Neural cell (in vitro differentiated cells): Measurements from ENCODE around the gene TMEM123. TPM values are rescaled to one million over a fixed set of nuclear protein-coding genes. Genes with fewer than 3 reads are reported as not detected.

Experiments
- H2AFZ ChIP-seq: fragments of 200-600, 300-800 bp; sonication (generic), shearing (Covaris generic); 2 replicates; pipeline ENCODE4 v1.6.0; 2014; ENCODE audit warnings: low read depth, mild to moderate bottlenecking, antibody characterized with exemption, low read length, moderate library complexity
- H3F3A ChIP-seq: fragments of 200-600 bp; shearing (Covaris generic); 2 replicates; pipeline ENCODE4 v1.6.1; 2016; ENCODE audit warnings: mild to moderate bottlenecking, moderate library complexity, mixed read lengths, antibody characterized with exemption, low read length; ENCODE audit not compliant: insufficient read depth, poor library complexity, severe bottlenecking
- H3K27ac ChIP-seq: fragments of 200-600, 300-800 bp; sonication (generic), shearing (Covaris generic); 2 replicates; pipeline ENCODE4 v1.5.1; 2014; ENCODE audit warnings: mild to moderate bottlenecking, low read length, moderate library complexity
- H3K27me3 ChIP-seq: fragments of 300-800, 200-600 bp; sonication (generic), shearing (Covaris generic); 2 replicates; pipeline ENCODE4 v1.6.0; 2014; ENCODE audit warnings: mild to moderate bottlenecking, low read depth, low read length, moderate library complexity; ENCODE audit not compliant: insufficient read depth
- H3K36me3 ChIP-seq: fragments of 300-800, 200-600 bp; sonication (generic), shearing (Covaris generic); 2 replicates; pipeline ENCODE4 v1.5.1; 2014; ENCODE audit warnings: mild to moderate bottlenecking, antibody characterized with exemption, low read length, moderate library complexity; ENCODE audit not compliant: insufficient read depth
- H3K4me2 ChIP-seq: fragments of 300-800, 200-600 bp; sonication (generic), shearing (Covaris generic); 2 replicates; pipeline ENCODE4 v1.6.0; 2014; ENCODE audit warnings: mild to moderate bottlenecking, low read length
- H3K4me3 ChIP-seq: fragments of 300-800, 200-600 bp; sonication (generic), shearing (Covaris generic); 2 replicates; pipeline ENCODE4 v1.5.1; 2014; ENCODE audit warnings: mild to moderate bottlenecking, low read length, moderate library complexity
- H3K79me2 ChIP-seq: fragments of 200-600 bp; shearing (Covaris generic); replicated peaks from 2 replicates; pipeline ENCODE4 v1.6.0; 2014; ENCODE audit warnings: mild to moderate bottlenecking, low read length, moderate library complexity; ENCODE audit not compliant: insufficient read depth
- H3K9ac ChIP-seq: fragments of 300-800, 200-600 bp; sonication (generic), shearing (Covaris generic); 2 replicates; pipeline ENCODE4 v1.6.1; 2016; ENCODE audit warnings: mild to moderate bottlenecking, low read length, mixed read lengths
- H3K9me2 ChIP-seq: fragments of 200-600 bp; shearing (Covaris generic); 2 replicates; pipeline ENCODE4 v1.6.1; 2016; ENCODE audit warnings: mild to moderate bottlenecking, low read length, mixed read lengths; ENCODE audit not compliant: insufficient read depth
- H3K9me3 ChIP-seq: fragments of 200-600, 300-800 bp; sonication (generic), shearing (Covaris generic); 2 replicates; pipeline ENCODE4 v1.6.1; 2016; ENCODE audit warnings: mild to moderate bottlenecking, mixed run types, low read length, moderate library complexity, mixed read lengths
- H4K20me1 ChIP-seq: fragments of 200-600 bp; shearing (Covaris generic); 2 replicates; pipeline ENCODE4 v1.6.1; 2016; ENCODE audit warnings: mild to moderate bottlenecking, mixed run types; ENCODE audit not compliant: insufficient read depth
- EP300 ChIP-seq: fragments of 450-650 bp; conservative IDR thresholded peaks from 2 replicates; pipeline ENCODE4 v1.6.1; 2014; ENCODE audit warnings: antibody characterized with exemption, mild to moderate bottlenecking, moderate library complexity; ENCODE audit not compliant: poor library complexity, severe bottlenecking
- EZH2 ChIP-seq: fragments of 200-600, 300-800 bp; shearing (Covaris generic), sonication (generic); IDR thresholded peaks from 2 replicates; pipeline ENCODE4 v1.6.1; 2014; ENCODE audit warnings: antibody characterized with exemption, low read length, borderline replicate concordance, mild to moderate bottlenecking; ENCODE audit not compliant: insufficient read depth, poor library complexity, severe bottlenecking
- MXI1 ChIP-seq: fragments of 450-650 bp; conservative IDR thresholded peaks from 2 replicates; pipeline ENCODE4 v1.6.1; 2014; ENCODE audit warnings: antibody characterized with exemption, mild to moderate bottlenecking; ENCODE audit not compliant: poor library complexity, severe bottlenecking
- POLR2AphosphoS5 ChIP-seq: IDR thresholded peaks from 2 replicates; pipeline ENCODE4 v1.6.1; 2012
- RAD21 ChIP-seq: fragments of 450-650 bp; conservative IDR thresholded peaks from 2 replicates; pipeline ENCODE4 v1.6.1; 2014; ENCODE audit warnings: antibody characterized with exemption, mild to moderate bottlenecking, moderate library complexity
- SMC3 ChIP-seq: fragments of 450-650 bp; conservative IDR thresholded peaks from 2 replicates; pipeline ENCODE4 v1.6.1; 2014; ENCODE audit warnings: antibody characterized with exemption, mild to moderate bottlenecking, moderate library complexity; ENCODE audit not compliant: poor library complexity
- TAF1 ChIP-seq: IDR thresholded peaks from 2 replicates; pipeline ENCODE4 v1.6.1; 2012; ENCODE audit warnings: low read depth
- polyA plus RNA-seq: library from polyadenylated mRNA; depleted of rRNA; stranded (reverse); fragments of >200 nt; gene quantifications from 2 replicates; pipeline ENCODE4 v1.2.3, GENCODE V29; 2014
- TF ChIP-seq, protein P1 (sequence below): IDR thresholded peaks from 2 replicates; pipeline ENCODE4 v1.6.1; 2012; ENCODE audit warnings: borderline replicate concordance
- TF ChIP-seq, protein P2 (sequence below): fragments of 450-650 bp; IDR thresholded peaks from 2 replicates; pipeline ENCODE4 v1.5.1; 2014; ENCODE audit warnings: antibody characterized with exemption, mild to moderate bottlenecking, moderate library complexity; ENCODE audit not compliant: poor library complexity, severe bottlenecking

The TMEM123 gene
- polyA plus RNA-seq, 1 donor from 2014 or later, result 7.7 TPM

DNA sequence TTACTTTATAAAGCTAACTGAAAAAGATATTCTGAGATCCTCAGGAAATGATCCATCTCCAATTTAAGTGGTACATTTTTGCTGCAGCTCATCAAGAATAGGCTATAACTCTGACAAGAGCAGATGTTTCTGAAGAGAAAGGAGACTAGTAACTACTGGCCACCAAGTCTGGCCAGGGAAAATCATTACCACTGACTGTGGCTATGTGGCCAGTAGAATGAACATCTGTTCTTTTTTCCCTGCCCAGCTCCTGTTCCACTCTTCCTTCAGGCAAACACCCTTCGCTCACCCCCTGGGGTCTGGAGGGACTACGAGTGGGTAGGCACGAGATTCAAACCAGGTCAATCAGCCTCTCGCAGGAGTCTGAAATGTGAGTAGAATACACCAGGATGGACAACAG, 23.9 kb downstream of the TMEM123 start:
- no peak overlapping the region for H3K9ac ChIP-seq
- no peaks in the 10 kb centered on the region for H3K27me3 ChIP-seq
- no peaks in the 10 kb centered on the region for H3K36me3 ChIP-seq
- H2AFZ ChIP-seq, result no peak overlapping the region
- no peak overlapping the region for H3K4me3 ChIP-seq
- H3K27ac ChIP-seq, result no peak overlapping the region
- H3K9me3 ChIP-seq, result no peaks in the 10 kb centered on the region
- no peaks in the 10 kb centered on the region for H4K20me1 ChIP-seq
- H3F3A ChIP-seq, result no peaks in the 10 kb centered on the region
- H3K4me2 ChIP-seq, result no peak overlapping the region
- H3K79me2 ChIP-seq, result peaks cover 2% of the 10 kb centered on the region
- TF ChIP-seq EZH2 (no peak), RAD21 (no peak), MXI1 (no peak), POLR2AphosphoS5 (no peak), TAF1 (no peak), SMC3 (no peak), EP300 (no peak)
- TF ChIP-seq, protein P1, sequence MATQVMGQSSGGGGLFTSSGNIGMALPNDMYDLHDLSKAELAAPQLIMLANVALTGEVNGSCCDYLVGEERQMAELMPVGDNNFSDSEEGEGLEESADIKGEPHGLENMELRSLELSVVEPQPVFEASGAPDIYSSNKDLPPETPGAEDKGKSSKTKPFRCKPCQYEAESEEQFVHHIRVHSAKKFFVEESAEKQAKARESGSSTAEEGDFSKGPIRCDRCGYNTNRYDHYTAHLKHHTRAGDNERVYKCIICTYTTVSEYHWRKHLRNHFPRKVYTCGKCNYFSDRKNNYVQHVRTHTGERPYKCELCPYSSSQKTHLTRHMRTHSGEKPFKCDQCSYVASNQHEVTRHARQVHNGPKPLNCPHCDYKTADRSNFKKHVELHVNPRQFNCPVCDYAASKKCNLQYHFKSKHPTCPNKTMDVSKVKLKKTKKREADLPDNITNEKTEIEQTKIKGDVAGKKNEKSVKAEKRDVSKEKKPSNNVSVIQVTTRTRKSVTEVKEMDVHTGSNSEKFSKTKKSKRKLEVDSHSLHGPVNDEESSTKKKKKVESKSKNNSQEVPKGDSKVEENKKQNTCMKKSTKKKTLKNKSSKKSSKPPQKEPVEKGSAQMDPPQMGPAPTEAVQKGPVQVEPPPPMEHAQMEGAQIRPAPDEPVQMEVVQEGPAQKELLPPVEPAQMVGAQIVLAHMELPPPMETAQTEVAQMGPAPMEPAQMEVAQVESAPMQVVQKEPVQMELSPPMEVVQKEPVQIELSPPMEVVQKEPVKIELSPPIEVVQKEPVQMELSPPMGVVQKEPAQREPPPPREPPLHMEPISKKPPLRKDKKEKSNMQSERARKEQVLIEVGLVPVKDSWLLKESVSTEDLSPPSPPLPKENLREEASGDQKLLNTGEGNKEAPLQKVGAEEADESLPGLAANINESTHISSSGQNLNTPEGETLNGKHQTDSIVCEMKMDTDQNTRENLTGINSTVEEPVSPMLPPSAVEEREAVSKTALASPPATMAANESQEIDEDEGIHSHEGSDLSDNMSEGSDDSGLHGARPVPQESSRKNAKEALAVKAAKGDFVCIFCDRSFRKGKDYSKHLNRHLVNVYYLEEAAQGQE, result no peak
- TF ChIP-seq, protein P2, sequence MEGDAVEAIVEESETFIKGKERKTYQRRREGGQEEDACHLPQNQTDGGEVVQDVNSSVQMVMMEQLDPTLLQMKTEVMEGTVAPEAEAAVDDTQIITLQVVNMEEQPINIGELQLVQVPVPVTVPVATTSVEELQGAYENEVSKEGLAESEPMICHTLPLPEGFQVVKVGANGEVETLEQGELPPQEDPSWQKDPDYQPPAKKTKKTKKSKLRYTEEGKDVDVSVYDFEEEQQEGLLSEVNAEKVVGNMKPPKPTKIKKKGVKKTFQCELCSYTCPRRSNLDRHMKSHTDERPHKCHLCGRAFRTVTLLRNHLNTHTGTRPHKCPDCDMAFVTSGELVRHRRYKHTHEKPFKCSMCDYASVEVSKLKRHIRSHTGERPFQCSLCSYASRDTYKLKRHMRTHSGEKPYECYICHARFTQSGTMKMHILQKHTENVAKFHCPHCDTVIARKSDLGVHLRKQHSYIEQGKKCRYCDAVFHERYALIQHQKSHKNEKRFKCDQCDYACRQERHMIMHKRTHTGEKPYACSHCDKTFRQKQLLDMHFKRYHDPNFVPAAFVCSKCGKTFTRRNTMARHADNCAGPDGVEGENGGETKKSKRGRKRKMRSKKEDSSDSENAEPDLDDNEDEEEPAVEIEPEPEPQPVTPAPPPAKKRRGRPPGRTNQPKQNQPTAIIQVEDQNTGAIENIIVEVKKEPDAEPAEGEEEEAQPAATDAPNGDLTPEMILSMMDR, result no peak
- no peaks in the 10 kb centered on the region for H3K9me2 ChIP-seq

DNA sequence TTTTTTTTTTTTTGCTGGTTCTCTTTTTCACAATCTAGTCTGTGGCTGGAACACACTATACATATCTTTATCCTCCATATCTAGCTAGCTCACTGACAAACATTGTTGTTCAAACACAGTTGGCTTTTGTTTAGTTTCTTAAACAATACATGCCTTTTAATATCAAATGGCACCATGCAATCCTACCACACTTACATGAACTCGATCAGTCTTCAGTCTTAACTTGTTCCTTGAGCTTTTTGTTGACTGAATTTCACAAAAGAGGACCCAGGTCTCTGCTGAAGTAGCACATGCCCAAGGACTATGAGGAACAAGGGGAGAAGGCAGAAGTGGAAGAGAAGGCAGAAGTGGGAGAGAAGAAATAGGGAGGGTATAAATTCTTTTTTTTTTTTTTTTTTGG, 25.5 kb downstream of the TMEM123 start:
- Histone ChIP-seq H3K9me3 (no peaks in the 10 kb centered on the region), H3K79me2 (peaks cover 2% of the 10 kb centered on the region), H3K9me2 (no peaks in the 10 kb centered on the region), H3K36me3 (no peaks in the 10 kb centered on the region), H3K4me2 (no peak overlapping the region), H4K20me1 (no peaks in the 10 kb centered on the region), H2AFZ (no peak overlapping the region), H3F3A (no peaks in the 10 kb centered on the region), H3K27ac (no peak overlapping the region), H3K4me3 (no peak overlapping the region), H3K27me3 (no peaks in the 10 kb centered on the region), H3K9ac (no peak overlapping the region)
- TF ChIP-seq TAF1 (no peak), POLR2AphosphoS5 (no peak), MXI1 (no peak), EZH2 (no peak), RAD21 (no peak), SMC3 (no peak), EP300 (no peak)
- TF ChIP-seq, protein P1, result no peak
- TF ChIP-seq, protein P2, result no peak
